GM19397 (cell line): ENCODE data around the gene SPPL2A.
"Not testable (repeated sequence)": the region's sequence is repeated elsewhere in the genome, so short reads cannot be mapped to it uniquely, and the experiment has no call there.

Source experiments
- ATAC-seq: cut with Tn5 transposase; IDR thresholded peaks from one replicate; pipeline ENCODE4 v1.9.1; 2021; ENCODE audit warnings: mild to moderate bottlenecking, moderate library complexity; ENCODE audit not compliant: unreplicated experiment

Gene SPPL2A, protein sequence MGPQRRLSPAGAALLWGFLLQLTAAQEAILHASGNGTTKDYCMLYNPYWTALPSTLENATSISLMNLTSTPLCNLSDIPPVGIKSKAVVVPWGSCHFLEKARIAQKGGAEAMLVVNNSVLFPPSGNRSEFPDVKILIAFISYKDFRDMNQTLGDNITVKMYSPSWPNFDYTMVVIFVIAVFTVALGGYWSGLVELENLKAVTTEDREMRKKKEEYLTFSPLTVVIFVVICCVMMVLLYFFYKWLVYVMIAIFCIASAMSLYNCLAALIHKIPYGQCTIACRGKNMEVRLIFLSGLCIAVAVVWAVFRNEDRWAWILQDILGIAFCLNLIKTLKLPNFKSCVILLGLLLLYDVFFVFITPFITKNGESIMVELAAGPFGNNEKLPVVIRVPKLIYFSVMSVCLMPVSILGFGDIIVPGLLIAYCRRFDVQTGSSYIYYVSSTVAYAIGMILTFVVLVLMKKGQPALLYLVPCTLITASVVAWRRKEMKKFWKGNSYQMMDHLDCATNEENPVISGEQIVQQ

DNA sequence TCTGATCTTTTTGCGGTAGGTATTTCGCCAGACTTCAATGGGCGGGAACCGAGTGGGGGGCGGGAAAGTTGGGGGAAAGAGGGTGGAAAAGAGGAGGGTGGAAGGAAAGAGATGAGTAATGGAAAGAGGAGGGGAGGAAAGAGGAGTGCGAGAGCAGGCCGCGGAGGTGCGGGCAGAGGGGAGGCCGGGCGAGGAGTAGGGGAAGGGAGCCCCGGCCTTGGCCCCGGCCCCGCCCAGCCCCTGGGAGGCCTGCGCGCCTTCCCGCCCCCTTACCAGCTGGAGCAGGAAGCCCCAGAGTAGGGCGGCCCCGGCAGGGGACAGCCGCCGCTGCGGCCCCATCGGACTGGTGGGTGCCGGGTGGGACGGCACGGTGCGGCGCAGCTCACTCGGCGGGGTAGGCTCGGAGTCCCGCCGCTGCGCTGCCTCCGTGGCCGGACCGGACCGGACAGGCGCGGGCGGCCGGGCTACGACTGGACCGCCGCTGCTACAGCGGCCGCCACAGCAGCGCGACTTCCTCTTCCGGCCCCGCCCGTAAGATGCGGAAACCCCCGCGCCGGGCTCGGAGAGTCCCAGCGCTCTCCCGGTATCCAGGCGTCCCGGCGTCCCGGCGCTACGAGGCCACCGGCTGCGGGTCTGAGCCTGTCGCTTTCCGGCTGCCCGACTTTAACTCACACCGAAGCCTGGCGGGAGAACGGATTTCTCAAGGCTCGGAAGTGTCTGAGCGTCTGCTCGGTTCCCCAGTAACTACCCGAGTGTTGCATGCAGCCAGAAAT, at the start of gene SPPL2A:
Gene SPPL2A, minus strand, starts transcription at position 512 of the 773 bp plus-strand sequence. Its CDS starts 173 bp downstream, at position 339.
- peak; percentile 91 for ATAC-seq

DNA sequence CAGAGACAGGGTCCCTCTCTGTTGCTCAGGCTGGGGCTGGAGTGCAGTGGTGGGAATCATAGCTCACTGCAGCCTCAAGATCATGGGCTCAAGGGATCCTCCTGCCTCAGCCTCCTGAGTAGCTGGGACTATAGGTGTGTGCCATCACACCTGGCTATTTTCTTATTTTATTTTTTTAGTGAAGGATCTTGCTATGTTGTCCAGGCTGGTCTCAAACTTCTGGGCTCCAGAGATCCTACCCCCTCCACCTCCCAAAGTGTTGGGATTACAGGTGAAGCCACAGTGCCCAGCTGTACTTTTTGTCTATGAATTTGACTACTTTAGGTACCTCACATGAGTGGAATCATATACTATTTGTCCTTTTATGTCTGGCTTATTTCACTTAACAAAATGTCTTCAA, 49.1 kb upstream of the SPPL2A start:
- ATAC-seq = no peak

GRCh38 chr15:50813865-50814264, 48.4 kb upstream of the SPPL2A start:
- no peak for ATAC-seq

DNA sequence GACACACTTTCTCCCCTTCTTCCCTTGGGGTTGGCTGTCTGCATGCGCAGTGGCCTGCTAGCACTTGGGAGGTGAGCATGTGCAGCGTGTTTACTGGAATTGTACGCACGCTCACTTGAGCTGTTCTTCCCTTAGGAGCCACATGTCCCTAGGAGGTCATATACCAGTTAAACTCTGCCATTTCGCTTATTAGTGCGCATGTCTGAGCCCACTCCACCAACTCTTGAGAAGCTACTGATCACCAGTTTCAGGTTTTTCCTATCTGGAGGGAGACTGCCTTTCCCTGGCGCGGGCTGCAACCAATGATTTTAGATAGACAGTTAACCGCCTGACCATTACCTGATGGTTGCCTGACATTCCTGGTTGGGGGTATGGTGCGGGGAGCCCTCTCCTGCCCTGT, 47.6 kb upstream of the SPPL2A start:
- no peak for ATAC-seq

- not testable (repeated sequence) for ATAC-seq
Measured at GRCh38 chr15:50812181-50812506, 46.6 kb upstream of the SPPL2A start.

DNA sequence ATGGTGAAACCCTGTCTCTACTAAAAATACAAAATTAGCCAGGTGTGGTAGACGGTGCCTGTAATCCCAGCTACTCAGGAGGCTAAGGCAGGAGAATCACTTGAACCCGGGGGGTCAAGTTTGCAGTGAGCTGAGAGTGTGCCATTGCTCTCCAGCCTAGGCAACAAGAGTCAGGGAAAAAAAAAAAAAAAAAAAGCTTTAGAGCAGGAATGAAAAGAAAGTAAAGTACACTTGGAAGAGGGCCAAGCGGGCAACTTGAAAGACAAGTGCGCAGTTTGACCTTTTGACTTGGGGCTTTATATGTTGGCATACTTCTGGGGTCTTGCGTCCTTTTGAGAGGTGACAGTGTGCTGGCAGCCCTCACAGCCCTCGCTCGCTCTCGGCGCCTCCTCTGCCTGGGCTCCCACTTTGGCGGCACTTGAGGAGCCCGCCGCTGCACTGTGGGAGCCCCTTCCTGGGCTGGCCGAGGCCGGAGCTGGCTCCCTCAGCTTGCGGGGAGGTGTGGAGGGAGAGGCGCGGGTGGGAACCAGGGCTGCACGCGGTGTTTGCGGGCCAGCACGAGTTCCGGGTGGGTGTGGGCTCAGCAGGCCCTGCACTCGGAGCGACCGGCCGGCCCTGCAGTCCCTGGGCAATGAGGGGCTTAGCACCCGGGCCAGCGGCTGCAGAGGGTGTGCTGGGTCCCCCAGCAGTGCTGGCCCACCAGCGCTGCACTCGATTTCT, 46.1 kb upstream of the SPPL2A start:
- ATAC-seq = not testable (repeated sequence)

- no peak for ATAC-seq
Measured at GRCh38 chr15:50810128-50810527, 44.6 kb upstream of the SPPL2A start.

- no peak for ATAC-seq
Measured at GRCh38 chr15:50808728-50809127, 43.2 kb upstream of the SPPL2A start.

- no peak for ATAC-seq
Measured at GRCh38 chr15:50803479-50804180, 38.1 kb upstream of the SPPL2A start.

DNA sequence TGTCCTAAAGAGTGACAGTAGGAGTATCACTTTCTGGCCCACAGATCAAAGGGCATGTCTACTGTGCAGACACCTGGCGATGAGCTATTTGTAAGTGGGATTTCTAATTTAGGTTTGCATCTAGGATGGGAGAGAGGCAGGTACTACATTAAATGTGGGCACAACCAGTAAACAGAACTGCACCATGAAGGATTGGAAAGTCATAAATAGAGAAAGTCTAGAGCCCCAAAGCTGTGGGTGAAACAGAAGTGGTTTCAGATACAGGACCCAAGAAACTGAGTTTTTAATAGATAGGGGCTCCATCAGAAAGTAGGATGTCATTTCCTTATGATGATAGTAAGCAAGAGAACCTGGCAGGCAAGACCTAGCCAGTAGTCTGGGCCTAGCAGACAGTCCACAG, 35.2 kb upstream of the SPPL2A start:
- ATAC-seq = no peak

DNA sequence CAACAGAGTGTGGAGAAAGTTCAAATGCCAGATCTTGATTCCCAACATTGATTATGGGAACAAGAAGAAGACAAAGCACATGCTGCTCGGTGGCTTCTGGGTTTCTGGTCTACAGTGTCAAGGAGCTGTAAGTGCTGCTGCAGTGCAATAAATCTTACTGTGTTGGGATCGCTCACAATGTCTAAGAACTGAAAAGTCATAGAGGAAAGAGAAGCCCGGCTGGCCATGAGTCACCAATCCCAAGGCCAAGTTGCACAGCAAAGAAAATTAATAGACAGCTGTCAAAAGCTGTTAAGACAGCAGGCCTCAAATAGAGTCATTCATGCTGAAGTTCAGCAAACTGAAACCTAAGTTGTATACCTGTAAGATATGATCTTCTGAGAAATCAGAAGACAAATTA, 33.2 kb upstream of the SPPL2A start:
- ATAC-seq = no peak

GRCh38 chr15:50797926-50798325, 32.4 kb upstream of the SPPL2A start:
- ATAC-seq = no peak

GRCh38 chr15:50791486-50791885, 26.0 kb upstream of the SPPL2A start:
- no peak for ATAC-seq

DNA sequence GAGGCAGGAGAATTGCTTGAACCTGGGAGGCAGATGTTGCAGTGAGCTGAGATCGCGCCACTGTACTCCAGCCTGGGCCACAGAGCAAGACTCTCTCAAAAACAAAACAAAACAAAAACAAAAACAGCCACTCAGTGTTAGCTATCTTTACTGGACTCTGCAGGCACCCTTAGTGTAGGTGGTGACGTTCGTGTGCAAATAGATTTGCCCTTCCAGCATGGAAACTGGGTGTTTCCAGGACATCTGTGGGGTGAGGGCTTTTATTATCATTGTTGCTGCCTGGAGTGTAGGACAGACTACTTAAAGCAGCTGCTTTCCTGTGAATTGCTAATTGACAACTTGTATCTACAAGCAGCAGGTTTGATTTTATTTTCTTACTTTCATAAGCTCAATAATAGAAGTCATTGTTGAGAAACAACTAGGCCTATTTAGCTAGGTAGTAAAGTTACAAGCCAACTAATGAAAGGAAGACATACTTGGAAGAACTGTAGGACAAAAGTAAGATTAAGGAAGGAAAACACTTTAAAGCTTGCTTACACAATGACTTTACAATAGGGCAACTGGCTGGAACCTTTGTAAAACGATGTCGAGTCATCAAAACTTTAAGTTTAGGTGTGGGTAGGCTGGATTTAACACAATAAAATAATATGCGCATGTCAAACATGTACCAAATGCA, 25.4 kb upstream of the SPPL2A start:
- ATAC-seq = no peak

- ATAC-seq = no peak
Measured at GRCh38 chr15:50786871-50787270, 21.4 kb upstream of the SPPL2A start.

DNA sequence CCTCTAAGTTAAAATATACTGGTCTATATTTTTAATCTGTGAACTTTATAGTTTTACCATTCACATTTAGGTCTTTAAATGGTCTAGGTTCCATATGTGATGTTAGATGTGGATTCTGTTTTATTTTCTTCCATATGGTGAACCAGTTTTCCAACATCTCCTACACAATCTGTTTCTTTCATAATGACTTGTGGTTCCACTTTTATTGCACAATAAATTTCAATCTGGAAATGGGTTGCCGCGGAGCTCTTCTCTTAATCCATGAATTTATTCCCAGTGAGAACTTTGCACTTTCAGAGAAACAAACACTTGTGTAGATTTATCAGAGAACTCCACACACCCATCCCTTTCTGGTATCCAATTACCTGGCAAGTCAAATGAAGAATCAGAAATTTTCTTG, 20.9 kb upstream of the SPPL2A start:
- ATAC-seq = no peak

- ATAC-seq = no peak
Measured at GRCh38 chr15:50783895-50784294, 18.4 kb upstream of the SPPL2A start.

DNA sequence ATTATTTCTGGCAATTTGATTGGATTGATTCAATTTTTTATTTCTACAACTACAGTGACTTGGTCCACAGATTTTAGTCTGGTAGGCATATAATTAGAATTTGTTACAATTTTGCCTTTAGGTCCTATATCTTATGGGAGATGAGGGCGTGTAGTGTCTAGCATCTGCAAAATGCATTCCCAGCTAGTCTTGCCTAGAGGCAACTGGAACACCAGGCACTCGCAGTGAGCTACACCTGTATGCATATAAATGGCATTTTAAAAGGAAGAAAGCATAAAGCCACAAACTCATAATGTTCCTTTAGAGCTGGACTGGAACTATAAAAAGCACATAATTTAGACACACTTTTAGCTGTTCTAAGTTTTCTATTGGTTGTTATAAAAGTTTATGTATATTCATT, 17.9 kb upstream of the SPPL2A start:
- ATAC-seq = no peak

DNA sequence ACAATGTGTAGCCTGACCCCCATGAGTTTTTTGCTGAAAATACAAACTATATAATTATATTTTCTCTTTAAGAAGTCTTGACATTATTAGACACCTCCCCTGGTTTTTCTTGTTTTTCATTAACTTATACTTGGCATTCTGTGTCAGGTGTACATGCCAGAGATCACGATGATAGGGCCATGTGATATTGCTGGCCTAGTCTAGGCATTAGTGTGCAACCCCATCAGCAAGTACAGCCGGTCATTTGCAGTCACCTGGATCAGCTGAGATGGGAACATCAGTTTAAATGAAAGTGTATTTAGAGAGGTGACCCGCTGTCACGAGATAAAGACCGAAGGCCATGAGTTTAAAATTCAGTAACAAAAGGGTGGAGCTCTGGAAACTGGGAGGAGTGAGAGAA, 12.6 kb upstream of the SPPL2A start:
- no peak for ATAC-seq

- no peak for ATAC-seq
Measured at GRCh38 chr15:50777042-50777441, 11.5 kb upstream of the SPPL2A start.
